Right cardiac atrium (tissue), 5 donors: ENCODE results near the gene GPATCH4. TPM values are rescaled to one million over a fixed set of nuclear protein-coding genes. Genes with fewer than 3 reads are reported as not detected.
"Not testable (repeated sequence)": the region's sequence is repeated elsewhere in the genome, so short reads cannot be mapped to it uniquely, and the experiment has no call there.

Source experiments
- ATAC-seq, 2 donors: fragments of 200-7000 bp; cut with Tn5 transposase; one replicate each; pipeline versions ENCODE4 v1.8.0 to v1.9.1; 2020; ENCODE audit warnings: moderate library complexity in 2 of 2, mild to moderate bottlenecking in 1 of 2
- DNase-seq, 3 donors: peaks; one replicate each; pipeline ENCODE4 v3.0.0-alpha.2; 2020
- H3K27ac ChIP-seq: one replicate; pipeline ENCODE4 v1.5.1; 2013; ENCODE audit warnings: mild to moderate bottlenecking, low read length, control low read depth, moderate library complexity
- H3K27me3 ChIP-seq: one replicate; pipeline ENCODE4 v1.6.1; 2013; ENCODE audit not compliant: control insufficient read depth, insufficient read depth
- H3K4me1 ChIP-seq: one replicate; pipeline ENCODE4 v1.6.1; 2013; ENCODE audit warnings: low read length; ENCODE audit not compliant: control insufficient read depth, insufficient read depth
- H3K4me3 ChIP-seq: one replicate; pipeline ENCODE4 v1.5.1; 2013; ENCODE audit warnings: low read length, control low read depth
- H3K9me3 ChIP-seq: one replicate; pipeline ENCODE4 v1.6.1; 2013; ENCODE audit warnings: low read length; ENCODE audit not compliant: control insufficient read depth
- whole genome bisulfite sequencing: extraction: QIAGEN DNeasy Blood & Tissue Kit; methylation state at CpG from one replicate; pipeline ENCODE4 v1.1.7; 2013; 5-methylcytosine and 5-hydroxymethylcytosine counted together
- intact Hi-C, 4 donors: fragments of 100-400 bp; cut with DNase I; formaldehyde crosslinking; loops; one replicate each; pipeline versions ENCODE4 v1.11.0 to v1.14.0; 2022 to 2023
- polyA plus RNA-seq: library from polyadenylated mRNA; stranded (reverse); fragments of 200-250 nt; gene quantifications from one replicate; pipeline ENCODE4 v1.2.3, GENCODE V29; 2013
- total RNA-seq, 4 donors: library from RNA; stranded (reverse); fragmentation: NEBNext Ultra II Directional; extraction: Animal tissue kit (Norgen Biotek cat#: 25700); gene quantifications; one replicate each; pipeline ENCODE4 v1.2.1, GENCODE V29; 2021
- donor health status: healthy with polysubstance abuse.
- donor health status: DM: no; HTN: yes; CAD: no.
- donor health status: DM: no; HTN: no; CAD: no.
- donor health status: DM: no; HTN: yes; CAD: no; lungs with severe emphysema.
- donor health status: DM: yes; HTN: yes; CAD: no.

GPATCH4 gene
- total and polyA plus RNA-seq, 5 donors, result 13.4 to 21.6 (median 14.7) TPM

DNA sequence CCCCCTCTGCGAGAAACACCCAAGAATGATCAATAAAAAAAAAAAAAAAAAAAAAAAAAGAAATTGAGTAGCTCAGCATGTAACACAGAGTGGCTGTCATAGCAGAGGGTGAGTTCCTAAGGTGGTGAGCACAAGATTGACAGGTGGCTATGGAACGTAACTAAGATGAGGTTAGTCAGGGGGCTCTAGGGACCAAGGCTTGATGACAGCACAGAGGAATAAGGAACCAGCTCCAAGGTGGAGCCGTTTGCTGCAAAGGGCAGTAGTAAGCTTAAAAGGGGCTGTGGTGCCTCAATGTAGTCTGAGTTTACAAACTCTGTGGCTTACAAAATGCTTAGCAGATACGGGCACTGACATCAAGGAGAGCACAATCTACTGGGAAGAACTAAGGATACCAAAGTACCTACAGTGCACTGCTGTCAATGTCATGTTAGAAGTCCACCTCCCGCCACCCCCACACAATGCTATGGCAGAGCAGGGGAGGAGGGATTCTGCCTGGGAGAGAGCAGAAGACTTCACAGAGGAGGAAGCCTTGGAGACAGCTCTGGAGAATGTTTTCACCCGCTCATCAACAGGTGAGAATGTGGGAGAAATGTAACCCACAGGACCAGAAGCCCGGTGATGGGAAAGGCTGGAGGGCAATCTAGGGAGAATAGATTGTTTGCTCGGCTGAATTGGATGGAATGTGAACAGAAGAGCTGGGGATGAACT is 42.0 kb downstream of the GPATCH4 start:
- intact Hi-C loops, result no loop called here
- ATAC-seq (no peak), DNase-seq (no peak)
- H3K27ac ChIP-seq, result no peak overlapping the region
- H3K9me3 ChIP-seq, result no peaks in the 10 kb centered on the region
- H3K4me3 ChIP-seq, result no peak overlapping the region
- H3K4me1 ChIP-seq, result no peaks in the 10 kb centered on the region
- no peaks in the 10 kb centered on the region for H3K27me3 ChIP-seq
- WGBS, result 73% methylated on average over 7 of the region's 8 CpGs

GRCh38 chr1:156556354-156556753 is 44.9 kb downstream of the GPATCH4 start:
- ATAC-seq, result no peak
- WGBS, result 83% methylated on average over 9 of the region's 9 CpGs

GRCh38 chr1:156555715-156556114 is 45.6 kb downstream of the GPATCH4 start:
- no peak for DNase-seq
- Histone ChIP-seq H3K27ac (no peak overlapping the region), H3K9me3 (no peaks in the 10 kb centered on the region), H3K27me3 (no peaks in the 10 kb centered on the region), H3K4me1 (no peaks in the 10 kb centered on the region), H3K4me3 (no peak overlapping the region)
- intact Hi-C loops, result no loop called here
- WGBS, result 64% methylated on average over 2 of the region's 2 CpGs
- ATAC-seq, result no peak

More at GRCh38 chr1:156556354-156556753, 44.9 kb downstream of the GPATCH4 start:
- Histone ChIP-seq H3K27ac (no peak overlapping the region), H3K9me3 (no peaks in the 10 kb centered on the region), H3K4me1 (no peaks in the 10 kb centered on the region), H3K4me3 (no peak overlapping the region), H3K27me3 (no peaks in the 10 kb centered on the region)
- intact Hi-C loops, result no loop called here
- no peak for DNase-seq

DNA sequence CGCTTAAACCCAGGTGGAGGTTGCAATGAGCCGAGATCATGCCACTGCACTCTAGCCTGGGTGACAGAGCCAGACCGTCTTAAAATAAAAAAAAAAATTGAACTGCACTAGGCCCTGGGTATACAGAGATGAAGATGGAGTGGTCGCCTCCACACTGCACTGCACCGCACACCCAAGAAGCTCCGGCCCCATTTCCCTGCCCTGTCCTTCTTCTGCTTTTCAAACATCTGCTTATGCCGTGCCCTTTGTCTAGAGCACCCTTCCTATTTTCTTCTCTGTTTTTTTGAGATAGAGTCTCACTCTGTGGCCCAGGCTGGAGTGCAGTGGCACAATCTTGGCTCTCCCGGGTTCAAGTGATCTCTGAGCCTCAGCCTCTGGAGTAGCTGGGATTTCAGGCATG is 46.3 kb downstream of the GPATCH4 start:
- Histone ChIP-seq H3K27me3 (no peaks in the 10 kb centered on the region), H3K27ac (no peak overlapping the region), H3K9me3 (no peaks in the 10 kb centered on the region), H3K4me3 (no peak overlapping the region), H3K4me1 (no peaks in the 10 kb centered on the region)
- WGBS, result 83% methylated on average over 8 of the region's 8 CpGs
- DNase-seq (no peak), ATAC-seq (no peak)
- intact Hi-C loops, result no loop called here

DNA sequence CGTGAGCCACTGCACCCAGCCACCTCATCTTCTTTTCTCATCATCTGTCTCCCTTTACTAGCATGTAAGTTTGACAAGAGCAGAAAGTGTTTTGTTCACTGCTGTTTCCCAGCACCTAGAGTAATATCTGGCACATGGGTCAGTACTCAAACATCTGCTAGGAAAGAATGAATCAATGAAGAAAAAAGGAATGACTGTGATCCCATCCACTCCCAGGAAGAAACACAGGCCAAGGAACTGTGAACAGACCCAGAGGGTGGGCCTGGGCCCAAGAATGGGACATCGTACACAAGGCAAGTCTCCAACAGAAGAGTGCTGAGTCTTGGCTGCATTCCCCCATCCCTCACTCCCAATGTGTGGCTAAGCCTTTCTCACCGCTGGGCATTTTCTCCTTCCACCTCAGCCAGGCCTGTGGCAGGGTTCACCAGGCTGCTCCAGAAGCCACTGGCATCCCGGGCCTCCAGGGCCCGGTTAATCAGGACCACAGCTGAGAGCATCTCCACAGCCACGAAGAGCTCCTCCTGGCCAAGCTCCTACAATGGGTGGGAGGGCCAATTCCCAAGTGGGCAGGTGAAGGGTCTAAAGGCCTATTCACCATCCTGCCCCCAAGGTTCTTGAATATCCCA is 47.3 kb downstream of the GPATCH4 start:
- Histone ChIP-seq H3K4me1 (no peaks in the 10 kb centered on the region), H3K27me3 (no peaks in the 10 kb centered on the region), H3K4me3 (no peak overlapping the region), H3K27ac (no peak overlapping the region), H3K9me3 (no peaks in the 10 kb centered on the region)
- no peak for DNase-seq
- intact Hi-C loops, result no loop called here
- WGBS, result 88% methylated on average over 6 of the region's 6 CpGs
- ATAC-seq, result no peak

GRCh38 chr1:156552937-156553336 is 48.3 kb downstream of the GPATCH4 start:
- H3K9me3 ChIP-seq, H3K4me3 ChIP-seq, intact Hi-C loops, H3K4me1 ChIP-seq, H3K27ac ChIP-seq, H3K27me3 ChIP-seq: not testable (repeated sequence)
- DNase-seq (peak; percentile 40 to 73 (median 62)), ATAC-seq (peak; percentile 38 to 57)
- 87% methylated on average over 4 of the region's 4 CpGs for WGBS

- no peaks in the 10 kb centered on the region for H3K27me3 ChIP-seq
- DNase-seq (no peak), ATAC-seq (no peak)
- no peak overlapping the region for H3K27ac ChIP-seq
- WGBS, result 76% methylated on average over 5 of the region's 5 CpGs
- no peak overlapping the region for H3K4me3 ChIP-seq
- no peaks in the 10 kb centered on the region for H3K4me1 ChIP-seq
- no peaks in the 10 kb centered on the region for H3K9me3 ChIP-seq
- intact Hi-C loops, result no loop called here
Observed at GRCh38 chr1:156552518-156552917, 48.8 kb downstream of the GPATCH4 start.

DNA sequence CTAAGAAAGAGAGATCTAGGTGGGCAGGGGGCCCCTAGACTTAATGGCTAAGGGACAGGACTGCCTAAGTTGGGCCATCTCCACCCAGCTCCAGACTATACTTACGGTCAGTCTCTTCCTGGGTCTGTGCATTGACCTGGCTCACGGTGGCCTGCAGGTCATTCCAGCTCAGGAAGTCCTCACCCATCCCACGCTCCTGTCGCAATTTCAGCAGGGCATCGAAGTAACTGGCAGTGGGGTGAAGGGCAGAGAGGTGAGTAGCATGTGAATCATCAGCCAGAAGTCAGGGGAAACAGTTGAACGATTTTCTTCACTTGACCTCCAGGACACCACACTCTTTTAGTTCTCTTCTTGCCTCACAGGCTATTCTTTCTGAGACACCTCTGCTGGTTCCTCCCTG is 49.4 kb downstream of the GPATCH4 start:
- Histone ChIP-seq H3K27ac (no peak overlapping the region), H3K9me3 (no peaks in the 10 kb centered on the region), H3K4me1 (no peaks in the 10 kb centered on the region), H3K27me3 (no peaks in the 10 kb centered on the region), H3K4me3 (no peak overlapping the region)
- ATAC-seq (no peak), DNase-seq (no peak)
- intact Hi-C loops, result no loop called here
- WGBS, result 92% methylated on average over 6 of the region's 6 CpGs

GRCh38 chr1:156551066-156551643 is 50.1 kb downstream of the GPATCH4 start:
- WGBS, result 83% methylated on average over 3 of the region's 3 CpGs

DNA sequence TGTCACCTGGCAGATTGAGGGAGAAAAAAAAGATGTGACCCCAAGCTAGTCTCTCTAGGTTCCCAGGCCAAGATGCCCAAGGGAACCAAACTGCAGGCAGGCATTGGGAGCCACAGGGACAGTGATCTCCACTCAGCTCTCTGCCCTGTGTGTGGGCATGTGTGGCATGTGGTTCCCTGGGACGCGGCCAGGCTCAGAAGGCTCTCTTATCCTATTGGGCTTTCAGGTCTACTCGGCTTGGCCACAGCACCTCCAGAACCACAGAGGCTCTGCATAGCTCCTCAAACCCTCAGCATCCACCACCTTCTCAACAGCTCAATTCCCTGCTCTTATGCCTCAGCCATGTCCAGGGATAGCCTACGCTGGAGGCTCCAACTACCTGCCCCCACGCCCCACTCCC is 50.9 kb downstream of the GPATCH4 start:
- ATAC-seq (peak; percentile 26 to 69), DNase-seq (peak in 1 of 3 donors; percentile 66)
- intact Hi-C loops, result no loop called here
- WGBS, result 79% methylated on average over 5 of the region's 5 CpGs
- Histone ChIP-seq H3K9me3 (no peaks in the 10 kb centered on the region), H3K27me3 (no peaks in the 10 kb centered on the region), H3K27ac (no peak overlapping the region), H3K4me1 (no peaks in the 10 kb centered on the region), H3K4me3 (no peak overlapping the region)

More at GRCh38 chr1:156551066-156551643, 50.1 kb downstream of the GPATCH4 start:
- ATAC-seq, result no peak
- H3K9me3 ChIP-seq, result no peaks in the 10 kb centered on the region
- no peak overlapping the region for H3K4me3 ChIP-seq
- DNase-seq, result no peak
- no peak overlapping the region for H3K27ac ChIP-seq
- intact Hi-C loops, result no loop called here
- H3K4me1 ChIP-seq, result no peaks in the 10 kb centered on the region
- no peaks in the 10 kb centered on the region for H3K27me3 ChIP-seq

DNA sequence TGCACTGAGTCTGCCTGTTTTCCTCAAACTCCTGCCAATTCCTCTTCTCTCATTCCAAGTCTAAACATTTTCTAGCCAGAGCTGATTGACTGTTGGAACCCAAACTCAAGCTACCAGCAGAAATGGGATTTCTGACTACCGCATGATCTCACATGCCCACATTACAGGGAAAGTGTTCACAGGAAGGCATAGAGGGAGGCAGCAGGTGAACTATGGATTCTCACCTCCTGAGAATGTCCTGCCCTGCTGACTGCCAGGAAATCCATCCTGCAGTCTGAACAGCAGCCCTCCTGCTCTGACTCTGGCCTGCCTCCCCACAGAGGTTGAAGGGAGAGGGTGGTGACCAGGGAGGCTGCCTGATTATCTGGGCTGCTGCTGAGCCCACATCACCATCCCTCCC is 51.4 kb downstream of the GPATCH4 start:
- 69% methylated on average over 1 of the region's 1 CpG for WGBS

More for the DNA sequence above, 51.4 kb downstream of the GPATCH4 start:
- Histone ChIP-seq H3K27me3 (no peaks in the 10 kb centered on the region), H3K9me3 (no peaks in the 10 kb centered on the region), H3K27ac (no peak overlapping the region), H3K4me3 (no peak overlapping the region), H3K4me1 (no peaks in the 10 kb centered on the region)
- intact Hi-C loops, result no loop called here
- ATAC-seq (no peak), DNase-seq (no peak)
